ENCODE measurements around the gene HSPG2.
"Not testable (repeated sequence)": the region's sequence is repeated elsewhere in the genome, so short reads cannot be mapped to it uniquely, and the experiment has no call there.

The HSPG2 gene

DNA sequence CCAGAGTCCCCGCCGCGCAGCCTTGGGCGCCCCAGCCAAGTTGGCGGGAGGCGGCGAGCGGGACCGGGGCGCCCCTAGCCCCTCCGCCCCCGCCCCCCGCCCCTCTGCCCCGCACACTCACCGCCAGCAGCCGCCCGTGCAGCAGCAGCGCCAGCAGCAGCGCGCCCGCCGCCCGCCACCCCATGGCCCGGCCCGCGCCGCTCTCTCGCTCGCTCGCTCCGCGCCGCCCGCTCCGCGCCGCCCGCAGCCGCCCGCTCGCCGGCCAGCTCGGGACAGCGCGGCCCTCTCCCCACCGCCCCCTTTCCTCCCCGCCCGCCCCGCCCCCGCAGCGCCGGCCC is at the start of gene HSPG2:
Gene HSPG2, minus strand, starts transcription at position 277 of the 338 bp plus-strand sequence. Its CDS starts 93 bp downstream, at position 184.
- no peak for DNase-seq

DNA sequence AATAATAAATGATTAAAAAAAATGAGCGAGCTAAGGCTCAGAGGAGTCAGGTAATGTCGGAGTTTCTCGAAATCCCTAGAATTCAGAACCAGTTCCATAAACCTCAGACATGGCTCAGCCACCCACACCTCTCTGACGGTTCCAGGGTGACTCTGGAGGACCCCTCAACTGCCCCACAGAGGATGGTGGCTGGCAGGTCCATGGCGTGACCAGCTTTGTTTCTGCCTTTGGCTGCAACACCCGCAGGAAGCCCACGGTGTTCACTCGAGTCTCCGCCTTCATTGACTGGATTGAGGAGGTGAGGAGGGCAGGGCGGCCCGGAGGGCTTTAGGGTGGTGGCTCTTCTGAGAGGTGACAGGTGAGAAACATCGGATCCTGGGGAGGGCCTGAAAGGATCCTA is 49.3 kb upstream of the HSPG2 start:
- not testable (repeated sequence) for DNase-seq

DNA sequence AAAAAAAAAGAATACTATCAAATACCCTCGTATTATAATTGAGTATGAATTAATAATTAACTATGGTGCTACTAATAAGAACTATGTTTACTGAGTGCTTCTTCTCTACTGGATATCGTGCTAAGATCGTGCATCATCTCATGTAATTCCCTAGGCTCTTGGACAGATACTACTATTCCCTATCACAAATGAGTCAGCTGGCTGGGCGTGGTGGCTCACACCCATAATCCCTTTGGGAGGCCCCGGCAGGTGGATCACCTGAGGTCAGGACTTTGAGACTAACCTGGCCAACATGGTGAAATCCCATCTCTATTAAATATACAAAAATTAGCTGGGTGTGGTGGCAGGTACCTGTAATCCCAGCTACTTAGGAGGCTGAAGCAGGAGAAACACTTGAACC is 48.8 kb upstream of the HSPG2 start:
- not testable (repeated sequence) for DNase-seq

DNA sequence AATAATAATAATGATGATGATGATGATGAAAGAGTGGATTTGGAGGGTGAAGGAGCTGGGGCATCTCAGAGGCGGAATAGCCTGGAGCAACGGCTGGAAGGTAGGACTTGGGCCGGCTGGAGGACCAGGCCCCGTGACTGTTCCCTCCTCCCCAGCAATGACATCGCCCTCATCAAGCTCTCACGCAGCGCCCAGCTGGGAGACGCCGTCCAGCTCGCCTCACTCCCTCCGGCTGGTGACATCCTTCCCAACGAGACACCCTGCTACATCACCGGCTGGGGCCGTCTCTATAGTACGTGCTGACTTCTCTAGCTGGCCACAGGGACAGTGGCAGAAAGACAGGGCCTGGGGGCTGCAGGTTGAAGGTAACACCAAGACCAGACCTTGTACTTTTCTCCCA is 46.4 kb upstream of the HSPG2 start:
- not testable (repeated sequence) for DNase-seq

DNA sequence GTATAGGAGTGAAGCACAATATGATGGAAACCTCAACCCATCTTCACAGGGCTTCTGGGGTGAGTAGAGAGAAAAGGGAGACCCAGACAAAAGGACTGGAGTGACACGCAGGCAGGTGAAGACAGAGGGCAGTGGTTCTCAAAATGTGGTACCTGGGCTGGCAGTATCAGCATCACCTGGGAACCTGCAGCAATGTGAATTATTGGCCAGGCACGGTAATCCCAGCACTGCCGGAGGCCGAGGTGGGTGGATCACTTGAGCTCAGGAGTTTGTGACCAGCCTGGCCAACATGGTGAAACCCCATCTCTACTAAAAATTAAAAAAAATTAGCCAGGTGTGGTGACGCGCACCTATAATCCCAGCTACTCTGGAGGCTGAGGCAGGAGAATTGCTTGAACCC is 45.0 kb upstream of the HSPG2 start:
- not testable (repeated sequence) for DNase-seq

- not testable (repeated sequence) for DNase-seq
These were observed 44.1 kb upstream of the HSPG2 start for GRCh38 chr1:21981253-21981652.

DNA sequence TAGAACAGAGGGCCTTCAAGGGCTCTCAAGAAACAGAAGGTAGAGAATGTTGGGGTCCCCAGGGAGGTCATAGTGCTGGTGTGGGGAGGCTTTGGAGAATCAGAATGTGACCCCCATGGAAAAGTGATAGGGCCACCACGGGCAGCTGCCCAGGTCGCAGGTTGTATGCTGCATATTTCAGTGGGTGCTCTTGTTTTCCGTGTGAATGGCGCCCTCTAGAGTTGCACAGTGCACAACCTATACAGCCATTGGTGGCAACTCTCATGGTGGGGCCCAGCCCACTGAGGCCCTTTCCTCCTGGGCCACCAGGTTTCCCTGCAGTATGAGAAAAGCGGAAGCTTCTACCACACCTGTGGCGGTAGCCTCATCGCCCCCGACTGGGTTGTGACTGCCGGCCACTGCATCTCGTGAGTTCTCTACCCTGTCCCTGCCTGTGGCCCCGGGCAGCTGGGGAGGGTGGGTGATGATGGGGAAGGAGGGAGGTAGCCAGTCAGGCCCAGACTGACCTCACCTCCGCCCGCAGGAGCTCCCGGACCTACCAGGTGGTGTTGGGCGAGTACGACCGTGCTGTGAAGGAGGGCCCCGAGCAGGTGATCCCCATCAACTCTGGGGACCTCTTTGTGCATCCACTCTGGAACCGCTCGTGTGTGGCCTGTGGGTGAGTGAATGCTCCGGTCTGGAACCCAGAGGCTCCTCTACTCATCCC is 43.6 kb upstream of the HSPG2 start:
- not testable (repeated sequence) for DNase-seq

DNA sequence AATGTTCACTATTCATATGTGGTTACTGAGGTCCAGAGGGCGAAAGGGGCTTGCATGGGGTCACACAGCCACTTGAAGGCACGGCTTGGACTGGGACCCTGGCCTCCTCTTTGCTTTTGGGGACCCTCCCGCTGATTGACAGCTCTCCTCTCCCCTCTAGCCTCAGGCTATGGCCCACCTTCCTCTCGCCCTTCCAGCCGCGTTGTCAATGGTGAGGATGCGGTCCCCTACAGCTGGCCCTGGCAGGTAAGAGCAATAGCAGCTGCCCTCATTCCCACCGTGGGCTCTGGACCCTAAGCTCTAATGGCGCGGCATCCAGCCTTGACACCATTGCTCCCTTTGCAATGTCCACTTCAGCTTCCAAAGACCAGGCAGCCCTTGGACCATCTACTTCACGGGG is 41.1 kb upstream of the HSPG2 start:
- not testable (repeated sequence) for DNase-seq

GRCh38 chr1:21976703-21977239 is 39.7 kb upstream of the HSPG2 start, which contains the start of gene CELA3B:
TSS of gene CELA3B (plus strand) at chr1:21977022. CDS start at chr1:21977040, 18 bp downstream.
- not testable (repeated sequence) for DNase-seq

DNA sequence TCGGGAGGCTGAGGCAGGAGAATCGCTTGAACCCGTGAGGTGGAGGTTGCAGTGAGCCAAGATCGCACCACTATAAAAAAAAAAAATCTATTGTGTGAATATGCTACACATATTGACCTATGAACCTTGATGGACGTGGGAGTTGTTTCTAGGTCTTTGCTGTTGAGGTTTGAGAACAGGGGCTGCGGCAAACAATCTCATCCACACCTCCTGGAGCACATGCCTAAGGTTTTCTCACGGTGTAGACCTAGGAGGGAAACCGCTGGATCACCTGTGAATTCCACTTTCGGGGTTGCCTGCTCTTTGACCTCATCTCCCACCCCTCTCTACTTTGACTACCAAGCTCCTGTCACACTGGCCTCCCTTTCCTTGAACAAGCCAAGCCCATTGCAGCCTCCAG is 38.2 kb upstream of the HSPG2 start:
- DNase-seq: not testable (repeated sequence)

DNA sequence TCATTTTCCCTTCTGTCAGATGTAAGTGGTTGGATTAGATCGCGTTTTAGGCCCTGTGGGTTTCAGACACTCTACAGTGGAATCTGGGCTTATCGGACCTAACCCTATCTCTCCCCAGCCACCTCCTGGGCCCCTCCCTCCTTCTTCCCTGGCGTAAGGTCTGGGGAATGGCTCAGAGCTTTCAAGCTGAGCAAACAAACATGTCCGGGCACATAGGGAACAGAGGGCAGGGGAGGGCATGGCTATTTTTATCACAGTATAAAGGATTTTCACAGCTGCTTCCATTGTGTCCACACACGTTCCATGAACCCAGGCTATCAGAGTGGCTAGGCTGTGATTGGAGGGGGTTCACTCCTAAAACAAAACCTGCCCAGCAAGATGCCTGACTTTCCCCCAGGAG is 37.6 kb upstream of the HSPG2 start:
- not testable (repeated sequence) for DNase-seq

DNA sequence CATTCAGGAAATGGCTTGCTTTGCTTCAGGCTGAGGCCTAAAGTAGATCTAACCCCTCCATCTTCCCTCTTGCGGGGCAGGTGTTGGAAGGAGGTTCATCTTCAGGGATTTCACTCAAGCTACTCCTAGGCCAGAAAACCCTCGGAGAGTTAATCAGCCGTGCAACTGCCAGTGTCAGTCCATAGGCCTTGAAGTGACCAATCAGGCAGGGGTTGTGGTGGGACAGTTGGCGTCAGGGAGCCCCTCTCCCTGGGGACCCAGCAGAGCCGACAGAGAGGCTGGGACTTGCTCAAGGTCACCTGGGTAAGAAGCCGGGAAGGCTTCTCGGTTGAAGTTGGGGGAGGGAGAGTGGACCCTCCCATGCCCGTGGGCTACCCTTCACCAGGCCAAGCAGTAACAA is 36.8 kb upstream of the HSPG2 start:
- not testable (repeated sequence) for DNase-seq

DNA sequence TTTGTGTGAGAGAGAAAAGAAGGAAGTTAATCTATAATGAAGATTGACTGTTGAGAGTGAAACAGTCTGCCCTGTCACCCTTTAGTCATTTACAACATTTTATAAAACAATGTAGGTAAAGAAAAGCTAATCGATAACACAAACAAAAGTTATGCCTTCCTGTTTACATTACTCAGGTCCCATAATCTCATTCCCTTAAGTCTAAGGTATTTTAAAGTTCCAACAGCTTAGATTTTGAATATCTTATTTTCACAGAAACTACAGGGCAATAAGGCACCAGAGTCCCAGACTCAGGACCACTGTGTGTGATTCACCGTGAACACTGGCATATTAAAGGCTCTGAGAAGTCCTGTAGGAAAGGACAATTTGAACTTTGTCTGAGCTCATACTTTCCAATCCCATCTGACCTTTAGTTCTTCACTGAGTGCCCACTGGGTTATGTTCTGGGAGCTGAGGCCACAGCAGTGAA is 35.9 kb upstream of the HSPG2 start:
- DNase-seq: not testable (repeated sequence)

- DNase-seq: not testable (repeated sequence)
These were observed 33.4 kb upstream of the HSPG2 start for GRCh38 chr1:21970523-21970922.

- not testable (repeated sequence) for DNase-seq
These were observed 32.0 kb upstream of the HSPG2 start for GRCh38 chr1:21969066-21969465.

GRCh38 chr1:21967216-21967615 is 30.1 kb upstream of the HSPG2 start:
- DNase-seq: not testable (repeated sequence)

DNA sequence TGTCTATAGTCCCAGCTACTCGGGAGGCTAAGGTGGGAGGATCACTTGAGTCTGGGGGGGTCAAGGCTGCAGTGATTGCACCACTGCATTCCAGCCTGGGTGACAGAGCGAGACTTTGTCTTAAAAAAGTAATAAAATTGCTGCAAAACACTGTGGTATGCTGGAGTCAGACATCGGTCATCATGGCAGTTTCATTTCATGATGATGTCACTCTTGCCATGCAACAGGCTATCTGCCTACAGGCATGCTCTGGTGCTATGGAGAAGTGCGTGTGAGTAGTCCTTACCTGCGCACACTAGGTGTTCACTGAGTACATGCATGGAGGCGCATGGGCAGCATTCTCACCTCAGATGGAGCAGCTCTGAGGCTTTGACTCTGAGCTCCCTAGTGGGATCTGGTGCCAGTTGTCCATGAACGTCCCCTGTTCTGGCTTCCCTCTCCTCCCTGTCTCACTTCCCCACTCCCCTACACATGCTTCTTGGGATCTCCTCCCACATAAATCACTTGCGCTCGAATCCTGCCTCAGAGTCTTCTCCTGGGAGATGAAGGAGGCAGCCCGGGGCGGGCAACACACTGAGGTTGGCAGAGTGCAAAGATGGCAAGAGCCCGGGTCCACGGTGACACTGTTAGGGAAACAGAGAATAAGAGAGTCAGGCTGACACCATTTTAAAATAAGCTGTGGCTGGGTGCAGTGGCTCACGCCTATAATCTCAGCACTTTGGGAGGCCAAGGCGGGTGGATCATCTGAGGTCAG is 29.3 kb upstream of the HSPG2 start:
- peak; percentile 36 to 52 (median 49) for DNase-seq

DNA sequence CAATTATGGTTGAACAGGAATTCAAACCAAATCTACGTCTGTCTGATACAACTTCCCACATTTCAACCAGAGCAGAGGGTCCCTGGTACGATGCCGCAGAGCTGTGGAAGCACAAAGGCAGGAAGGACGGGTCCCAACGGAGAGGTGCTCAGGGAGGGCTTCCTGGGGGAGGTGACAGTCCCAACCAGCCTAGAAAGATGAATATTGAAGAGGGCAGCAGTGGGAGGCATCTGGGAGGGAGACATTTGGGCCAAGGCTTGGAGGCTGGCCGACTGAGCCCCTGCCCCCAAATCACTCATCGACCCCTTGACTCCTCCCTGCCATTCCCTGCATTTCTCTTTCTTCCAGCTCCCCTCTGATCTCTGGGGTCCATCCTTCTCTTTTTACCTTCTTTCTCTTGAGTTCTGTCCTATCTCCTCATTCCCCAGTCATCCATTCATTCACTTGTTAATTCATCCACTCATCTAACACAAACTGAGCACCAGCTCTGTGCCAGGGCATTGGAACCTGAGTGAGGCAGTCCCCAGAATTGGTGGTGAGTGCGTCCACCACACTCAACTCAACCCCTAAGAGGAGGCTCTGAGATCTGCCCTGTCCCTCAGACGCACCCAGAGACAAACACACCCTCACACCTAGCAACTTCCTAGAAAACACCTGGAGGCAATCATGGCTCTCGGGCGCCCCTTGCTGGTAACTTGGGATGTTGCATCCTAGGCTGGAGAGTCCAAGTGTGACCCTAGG is 26.5 kb upstream of the HSPG2 start:
- peak; percentile 72 to 78 (median 77) for DNase-seq

DNA sequence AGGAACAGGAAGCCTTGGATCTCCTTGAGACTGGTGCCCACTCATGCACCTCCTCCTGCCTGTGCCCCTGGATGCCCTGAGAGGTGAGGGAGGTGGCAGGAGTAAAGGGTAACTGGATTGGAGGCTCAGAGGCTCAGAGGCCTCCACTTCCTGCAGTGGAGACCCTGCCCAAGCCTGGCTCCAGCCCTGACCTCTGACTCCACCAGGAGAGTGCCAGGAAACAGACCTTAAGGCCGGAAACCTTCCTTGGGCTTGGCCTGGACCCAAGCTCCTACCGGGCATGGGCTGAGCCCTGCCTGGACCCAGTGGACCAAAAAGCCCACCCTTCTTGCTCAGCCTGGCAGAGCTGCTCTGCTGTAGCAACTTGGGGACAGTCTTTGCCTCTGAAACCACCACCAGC is 24.7 kb upstream of the HSPG2 start:
- DNase-seq: no peak

GRCh38 chr1:21961337-21961736 is 24.2 kb upstream of the HSPG2 start:
- DNase-seq: no peak

DNA sequence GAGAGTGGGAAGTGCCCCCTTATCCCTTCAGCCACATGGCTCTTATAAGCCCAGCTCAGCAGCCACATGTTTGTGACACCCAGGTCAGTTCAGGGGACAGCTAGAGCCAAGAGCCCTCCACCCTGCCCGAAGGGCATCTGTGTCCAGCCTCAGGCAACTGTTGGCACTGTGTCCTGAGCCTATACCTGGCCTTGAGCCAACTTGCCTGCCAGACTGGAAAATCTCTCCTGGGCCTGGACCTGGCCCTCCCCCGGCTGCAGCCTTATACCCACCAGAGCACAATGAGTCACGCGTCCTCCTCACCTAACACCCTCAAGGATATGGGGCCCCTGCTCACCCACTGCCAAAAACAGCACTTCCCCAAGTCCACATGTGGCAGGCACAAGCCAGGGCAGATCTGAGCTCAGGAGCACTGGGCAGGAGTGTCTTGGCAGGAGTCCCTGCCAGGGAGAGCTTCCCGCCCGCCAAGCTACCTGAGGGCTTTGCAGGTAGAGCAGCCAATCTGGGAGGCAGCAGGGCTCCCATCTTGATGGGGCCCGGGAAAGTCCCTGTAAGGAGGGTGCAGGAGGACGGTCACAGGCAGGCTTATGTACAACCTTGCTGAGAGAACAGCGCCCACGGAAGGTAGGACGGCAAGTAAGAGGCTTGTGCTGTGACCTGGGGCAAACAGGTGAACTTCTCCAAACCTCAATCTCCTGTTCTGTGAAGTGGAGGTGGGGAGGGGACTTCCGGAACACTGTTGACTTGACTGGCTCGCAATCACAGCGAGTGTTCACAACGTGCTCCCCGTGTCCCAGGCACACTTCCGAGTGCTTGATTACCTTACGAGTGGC is 19.8 kb upstream of the HSPG2 start:
- DNase-seq: no peak
